SW480 (cell line): ENCODE measurements around the gene RERE.
"Not testable (repeated sequence)": the region's sequence is repeated elsewhere in the genome, so short reads cannot be mapped to it uniquely, and the experiment has no call there.

Experiments
- DNase-seq: peaks from one replicate; pipeline ENCODE4 v3.0.0-alpha.2; 2016; ENCODE audit warnings: low spot score

The RERE gene

DNA sequence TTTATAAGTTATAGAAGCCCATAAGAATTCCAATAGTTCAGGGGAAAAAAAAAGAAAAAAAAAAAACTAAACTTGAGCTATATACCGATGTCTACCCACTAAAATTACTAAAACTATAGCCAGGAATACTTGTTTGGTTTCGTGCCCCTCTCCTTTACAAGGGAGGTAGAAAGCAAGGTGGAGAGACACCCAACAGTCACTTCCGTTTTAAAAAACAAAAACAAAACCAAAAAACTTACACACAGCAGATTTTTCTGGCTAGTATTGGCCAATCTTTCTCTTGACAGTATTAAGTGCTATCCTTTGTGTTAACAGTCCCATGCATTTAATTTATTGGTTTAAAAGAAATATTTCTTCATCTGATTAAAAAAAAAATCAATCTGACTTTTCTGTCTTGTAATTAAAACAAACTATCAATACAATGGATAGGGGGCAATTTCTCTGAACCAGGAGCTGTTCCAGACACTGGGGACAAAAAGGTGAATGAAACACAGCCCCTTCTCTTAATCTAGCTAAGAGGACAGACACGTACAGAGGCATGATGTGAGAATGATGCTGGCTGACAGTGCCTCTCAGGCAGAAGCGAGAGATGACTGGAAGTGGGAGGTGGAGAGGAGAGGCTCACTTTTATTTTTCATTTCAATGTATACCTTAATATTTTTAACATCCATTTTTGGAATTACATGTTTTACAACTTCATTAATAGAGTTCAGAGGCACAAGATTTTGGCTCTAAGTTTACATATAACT, 214.8 kb downstream of the RERE start:
- DNase-seq, result no peak

DNA sequence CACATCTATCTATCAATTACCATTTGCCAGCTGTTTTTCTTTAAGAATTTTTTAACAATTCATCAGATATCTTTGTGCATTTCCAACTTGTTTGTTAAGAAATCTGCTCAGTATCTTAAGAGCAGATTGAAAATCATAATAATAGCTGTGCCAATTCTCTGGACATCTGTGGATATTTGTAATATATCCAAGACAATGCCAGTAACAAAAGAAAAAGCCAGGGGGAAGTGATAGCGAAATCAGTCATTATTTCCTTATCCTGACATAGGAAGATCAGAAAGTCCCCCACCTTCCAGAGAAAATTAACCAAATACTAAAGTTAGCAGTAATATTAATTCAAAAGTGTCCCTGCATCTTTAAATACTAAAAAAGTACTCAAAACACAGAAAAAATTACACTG, 217.1 kb downstream of the RERE start:
- no peak for DNase-seq

DNA sequence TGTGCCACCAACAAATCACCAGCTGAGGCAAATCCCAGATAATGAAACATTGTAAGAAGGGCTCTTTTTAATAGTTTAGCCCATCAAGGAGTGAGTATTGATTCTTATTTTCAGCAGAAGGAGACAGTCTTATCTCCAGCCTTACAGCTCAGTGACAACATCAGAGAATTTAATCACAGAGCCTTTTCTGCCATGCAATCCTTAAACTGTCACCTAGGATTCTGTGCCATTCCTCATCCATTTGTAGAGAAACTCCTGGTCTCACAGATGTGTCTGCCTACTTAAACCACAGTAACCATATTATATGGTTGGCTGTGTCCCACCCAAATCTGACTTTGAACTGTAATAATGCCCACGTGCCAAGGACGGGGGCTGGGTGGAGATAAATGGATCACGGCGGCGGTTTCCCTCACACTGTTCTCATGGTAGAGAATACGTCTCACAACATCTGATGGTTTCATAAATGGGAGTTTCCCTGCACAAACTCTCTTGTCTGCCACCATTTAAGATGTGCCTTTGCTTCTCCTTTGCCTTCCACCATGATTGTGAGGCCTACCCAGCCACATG, 217.7 kb downstream of the RERE start:
- peak; percentile 10 for DNase-seq

DNA sequence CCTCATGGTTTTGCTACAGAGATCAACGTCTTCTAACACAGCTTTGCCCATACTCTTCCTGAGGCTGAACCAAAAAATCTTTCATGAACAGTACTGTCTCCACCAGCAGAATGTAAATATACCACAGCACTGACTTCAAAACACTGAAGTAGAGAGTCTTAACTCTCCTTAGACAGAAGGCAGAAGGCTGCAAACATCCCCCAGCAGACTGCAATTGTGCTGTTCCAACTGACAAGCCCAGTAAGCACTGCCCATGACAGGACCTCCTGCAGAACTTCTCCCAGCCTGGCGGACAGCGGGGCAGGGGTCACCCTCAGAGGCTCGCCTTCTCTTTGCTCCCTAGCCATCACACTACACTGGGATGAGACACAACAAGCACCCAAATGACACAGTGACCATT, 218.7 kb downstream of the RERE start:
- no peak for DNase-seq

DNA sequence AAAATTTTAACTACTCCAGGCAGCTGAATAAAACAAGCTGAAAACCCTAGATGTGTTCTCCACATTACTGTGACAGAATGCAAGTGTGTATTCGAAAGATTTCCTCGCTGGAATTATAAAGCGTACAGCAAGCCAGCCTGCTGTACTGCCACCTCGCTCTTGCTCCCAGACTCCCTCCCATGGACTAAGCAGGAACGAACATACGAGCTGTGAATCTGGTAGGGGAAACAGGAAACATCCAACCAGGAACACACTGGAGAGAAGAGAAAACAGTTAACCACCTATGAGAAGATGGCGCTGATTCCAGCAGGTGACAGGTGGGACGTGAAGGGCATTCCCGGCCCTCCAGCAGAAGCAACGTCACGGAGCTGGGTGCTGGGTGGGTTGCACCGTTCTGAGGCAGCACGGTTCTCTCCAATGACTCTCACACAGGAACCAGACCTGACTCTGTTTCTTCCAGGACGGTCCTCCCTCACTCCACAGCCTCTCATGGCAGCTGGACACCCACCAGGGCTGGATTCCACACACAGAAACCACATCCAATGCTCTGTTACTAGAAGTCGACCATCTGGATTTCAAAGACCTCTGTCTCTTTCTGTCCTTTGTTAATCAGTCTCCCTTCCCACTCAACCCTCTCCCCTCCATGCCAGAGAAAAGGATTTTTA, 219.2 kb downstream of the RERE start:
- no peak for DNase-seq

DNA sequence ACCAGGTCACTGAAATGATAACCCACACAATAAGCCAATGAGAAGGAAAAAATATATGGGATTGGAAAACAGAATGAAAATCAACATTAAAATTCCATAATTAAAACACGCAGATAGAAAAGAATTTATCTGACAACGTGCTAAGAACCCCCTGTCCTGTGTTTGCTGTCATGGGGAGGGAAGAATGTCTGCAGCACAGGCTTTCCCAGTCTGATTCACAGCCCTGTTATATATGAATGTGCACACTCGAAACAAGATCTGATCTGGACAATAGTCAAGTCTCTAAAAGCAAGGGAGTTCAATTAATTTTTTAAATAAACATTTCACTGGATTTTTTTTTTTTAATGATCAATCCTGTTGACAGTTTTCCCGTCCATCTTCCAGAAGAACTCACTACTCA, 220.0 kb downstream of the RERE start:
- no peak for DNase-seq

DNA sequence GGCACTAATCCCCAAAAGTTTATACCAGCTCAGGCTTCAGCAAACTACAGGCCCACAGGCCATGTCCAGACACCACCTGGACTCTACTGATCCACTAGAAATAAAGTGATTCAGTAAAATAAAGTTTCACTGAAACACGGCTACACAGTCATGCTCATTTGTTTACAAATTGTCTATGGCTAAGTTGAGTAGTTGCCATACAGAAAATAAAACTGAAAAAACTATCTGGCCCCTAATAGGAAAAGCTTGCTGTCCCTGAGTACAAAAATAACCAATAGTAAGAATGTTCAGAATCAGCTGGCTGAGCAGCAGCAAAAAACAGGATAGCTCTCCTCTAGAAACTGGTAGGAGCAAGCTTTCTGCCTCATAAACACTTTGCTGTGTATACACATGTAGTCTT, 221.5 kb downstream of the RERE start:
- no peak for DNase-seq

DNA sequence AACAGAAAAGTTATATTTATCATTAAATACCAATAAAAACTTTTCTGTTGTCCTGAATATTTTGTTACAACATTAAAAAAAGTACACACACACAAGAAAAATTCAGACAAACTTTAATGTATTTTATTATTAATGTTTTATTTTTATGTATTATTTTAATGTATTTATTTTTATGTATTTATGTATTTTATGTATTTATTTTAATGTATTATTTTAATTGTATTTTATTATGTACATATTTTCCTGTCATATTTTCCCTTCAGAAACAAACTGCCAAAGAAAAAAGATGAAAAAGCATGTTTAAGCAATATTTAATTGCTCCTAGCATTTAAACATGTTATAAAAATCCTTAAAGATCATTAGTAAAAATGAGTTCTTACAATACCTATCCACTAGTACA, 222.1 kb downstream of the RERE start:
- DNase-seq, result no peak

DNA sequence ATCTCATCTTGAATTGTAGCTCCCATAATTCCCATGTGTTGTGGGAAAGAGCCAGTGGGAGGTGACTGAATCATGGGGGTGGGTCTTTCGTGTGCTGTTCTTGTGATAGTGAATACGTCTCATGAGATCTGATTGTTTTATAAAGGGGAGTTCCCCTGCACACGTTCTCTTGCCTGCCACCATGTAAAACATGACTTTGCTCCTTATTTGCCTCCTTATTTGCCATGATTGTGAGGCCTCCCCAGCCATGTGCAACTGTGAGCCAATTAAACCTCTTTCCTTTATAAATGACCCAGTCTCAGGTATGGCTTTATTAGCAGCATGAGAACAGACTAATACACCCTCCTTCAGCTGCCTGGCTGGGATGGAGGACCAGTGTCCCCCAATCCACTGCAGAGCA, 224.1 kb downstream of the RERE start:
- not testable (repeated sequence) for DNase-seq

DNA sequence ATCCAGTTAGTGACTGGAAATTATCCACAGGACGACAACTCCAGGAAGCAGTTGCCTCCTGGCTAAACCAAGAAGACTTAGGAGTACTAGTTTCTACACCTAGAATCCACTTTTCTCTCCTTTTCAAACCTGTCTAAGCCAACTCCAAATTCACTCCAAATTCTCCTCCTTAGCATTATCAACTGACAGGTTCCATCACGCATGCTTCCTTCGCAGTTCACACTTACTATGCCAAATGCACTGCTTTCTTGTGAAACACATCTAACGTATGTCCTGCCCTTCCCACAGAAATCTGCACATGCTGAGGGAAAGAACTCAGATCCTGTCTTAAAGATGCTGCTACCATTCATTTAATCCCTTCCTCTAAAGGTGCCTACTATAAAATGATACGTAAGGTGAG, 225.9 kb downstream of the RERE start:
- no peak for DNase-seq

DNA sequence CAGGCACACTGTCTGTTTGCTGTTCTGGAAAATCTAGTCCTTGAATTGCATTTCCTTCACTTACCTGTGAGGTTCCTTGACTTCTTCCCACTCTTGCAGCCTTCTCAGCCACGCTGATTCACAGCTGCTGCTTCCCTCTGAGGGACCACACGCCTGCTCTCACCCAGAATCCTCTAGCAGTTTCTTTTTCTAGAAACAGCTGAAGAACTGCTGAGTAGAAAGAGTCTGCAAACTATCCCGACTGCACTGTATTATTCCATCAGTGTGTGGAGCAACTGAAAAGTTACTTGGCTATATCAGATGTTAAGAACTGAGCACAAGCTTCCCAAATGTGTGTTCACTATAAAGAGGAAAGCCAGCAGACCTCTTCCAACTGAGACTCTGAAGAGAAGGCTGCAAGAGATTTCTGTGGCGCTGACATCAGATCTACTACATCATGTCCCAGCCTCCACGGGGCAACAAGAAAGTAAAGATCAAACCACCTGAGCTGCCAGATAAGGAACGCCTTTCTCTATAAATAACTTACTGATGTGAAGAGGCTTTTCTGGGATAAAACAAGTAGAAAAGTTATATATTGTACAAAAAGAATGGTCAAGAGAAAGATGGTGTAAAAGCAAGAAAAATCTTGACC, 226.6 kb downstream of the RERE start:
- no peak for DNase-seq

DNA sequence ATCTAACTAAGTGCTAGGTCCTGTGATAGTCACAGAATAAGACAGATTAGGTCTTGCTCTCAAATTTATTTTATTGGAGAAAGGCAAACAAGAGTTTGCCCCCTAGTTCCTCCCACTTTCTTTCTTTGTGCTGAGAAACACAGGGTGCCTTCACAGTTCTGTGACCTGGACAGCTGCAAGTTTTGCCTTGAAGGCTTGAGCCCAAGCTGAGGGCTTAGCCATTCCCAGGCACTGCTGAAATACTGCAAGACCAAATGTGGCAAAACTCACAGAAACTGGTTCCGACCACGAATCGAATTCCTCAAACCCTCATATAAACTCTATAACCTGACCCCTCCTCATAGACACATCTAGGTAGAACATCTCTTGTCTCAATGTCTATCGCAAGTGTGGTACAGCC, 227.9 kb downstream of the RERE start:
- DNase-seq, result no peak

DNA sequence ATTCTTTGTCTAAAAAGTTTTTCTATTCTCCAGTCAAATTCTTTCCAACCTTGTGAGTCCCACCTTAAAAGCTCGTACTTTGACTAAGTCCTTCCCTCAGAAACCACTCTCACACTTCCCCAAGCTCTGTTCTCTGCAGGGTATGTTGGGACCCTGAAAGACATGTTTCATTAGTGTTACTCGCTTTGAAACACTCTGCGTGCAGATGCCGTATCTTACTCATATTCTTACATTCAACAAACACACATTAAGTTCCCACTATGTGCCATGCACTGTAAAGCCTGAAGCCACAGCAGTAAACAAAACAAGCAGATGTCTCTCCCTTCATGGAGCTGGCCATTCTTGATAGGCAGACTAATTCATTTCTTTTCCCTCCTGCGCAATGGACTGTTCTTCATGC, 229.7 kb downstream of the RERE start:
- no peak for DNase-seq

DNA sequence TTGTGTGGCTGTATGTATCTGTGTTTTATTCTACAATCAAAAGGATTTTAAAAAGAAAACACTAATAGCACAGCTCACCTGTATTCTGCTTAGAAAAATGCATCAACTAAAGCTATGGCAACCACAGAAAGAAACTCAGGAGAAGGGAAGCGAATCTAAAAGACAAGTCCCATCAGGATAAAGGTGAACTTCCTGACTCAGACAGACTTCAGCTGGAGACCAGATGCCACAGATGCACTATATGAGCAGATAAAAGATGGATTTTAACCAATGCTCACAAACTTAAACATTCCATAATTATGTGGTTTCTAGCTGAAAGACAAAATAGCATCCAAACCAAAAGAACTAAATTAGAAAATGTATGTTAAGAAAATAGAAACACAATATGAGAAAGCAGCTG, 231.0 kb downstream of the RERE start:
- DNase-seq, result no peak

DNA sequence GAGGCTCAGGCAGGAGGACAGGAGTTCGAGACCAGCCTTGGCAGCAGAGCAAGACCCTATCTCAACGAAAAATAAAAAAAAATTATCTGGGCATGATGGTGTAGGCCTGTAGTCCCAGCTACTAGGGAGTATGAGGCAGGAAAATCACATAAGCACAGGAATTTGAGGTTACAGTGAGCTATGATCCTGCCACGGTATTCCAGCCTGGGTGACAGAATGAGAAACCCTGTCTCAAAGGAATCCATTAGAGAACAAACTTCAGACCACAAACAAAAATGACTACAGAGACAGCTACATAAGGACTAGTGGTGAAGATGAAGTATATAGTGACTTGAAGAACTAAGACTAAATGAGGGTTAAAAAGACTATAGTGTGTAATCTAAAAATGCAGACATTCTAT, 233.1 kb downstream of the RERE start:
- no peak for DNase-seq

DNA sequence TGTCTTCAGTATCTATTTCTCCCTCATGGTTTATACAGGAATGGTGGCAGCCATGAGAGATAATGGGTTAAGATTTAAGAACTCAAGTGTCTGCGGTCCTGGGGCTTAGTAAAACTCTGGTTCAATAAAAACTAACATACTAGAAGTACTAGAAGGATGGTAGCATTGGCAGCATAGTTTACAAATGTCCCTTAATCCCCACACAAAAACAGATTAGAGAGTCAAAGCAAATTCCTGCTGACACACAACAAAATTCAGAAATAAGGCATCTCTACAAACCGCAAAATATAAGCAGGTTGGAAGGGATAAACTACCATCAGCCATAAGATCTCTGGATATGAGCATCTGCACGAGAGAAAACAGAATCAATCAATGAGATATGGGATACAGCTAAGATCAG, 234.4 kb downstream of the RERE start:
- DNase-seq, result no peak

DNA sequence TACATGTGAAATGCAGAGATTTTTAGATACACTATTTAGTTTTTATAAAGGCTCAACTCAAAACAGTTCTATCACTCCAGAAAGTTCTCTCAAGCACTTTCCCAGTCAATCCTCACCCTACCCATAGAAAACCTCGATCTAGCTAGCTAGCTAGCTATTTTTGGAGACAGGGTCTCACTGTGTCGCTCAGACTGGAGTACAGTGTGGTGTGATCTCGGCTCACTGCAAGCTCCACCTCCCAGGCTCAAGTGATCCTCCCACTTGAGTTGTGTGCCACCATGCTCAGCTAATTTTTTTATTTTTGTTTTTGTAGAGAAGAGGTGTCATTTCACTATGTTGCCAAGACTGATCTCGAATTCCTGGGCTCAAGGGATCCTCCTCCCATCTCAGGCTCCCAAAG, 236.9 kb downstream of the RERE start:
- DNase-seq, result no peak

DNA sequence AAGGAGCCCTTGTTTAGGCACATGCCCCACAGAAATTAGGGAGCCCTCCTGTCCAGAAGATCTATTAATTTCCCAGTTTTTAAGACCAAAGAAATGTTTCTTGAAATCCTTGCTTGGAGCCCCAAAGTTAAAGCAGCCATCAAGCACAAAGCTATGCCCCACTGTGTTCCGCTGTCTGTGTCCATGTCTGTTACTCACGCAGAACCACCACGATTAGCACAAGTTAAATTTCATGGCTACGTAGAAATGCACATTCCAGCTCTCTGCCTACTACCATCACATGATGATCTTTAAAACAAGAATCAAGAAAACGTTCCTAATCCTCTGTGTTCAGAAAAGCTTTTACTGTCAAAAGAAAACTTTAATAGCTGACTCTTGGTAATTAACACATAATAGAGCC, 238.5 kb downstream of the RERE start:
- DNase-seq, result no peak

DNA sequence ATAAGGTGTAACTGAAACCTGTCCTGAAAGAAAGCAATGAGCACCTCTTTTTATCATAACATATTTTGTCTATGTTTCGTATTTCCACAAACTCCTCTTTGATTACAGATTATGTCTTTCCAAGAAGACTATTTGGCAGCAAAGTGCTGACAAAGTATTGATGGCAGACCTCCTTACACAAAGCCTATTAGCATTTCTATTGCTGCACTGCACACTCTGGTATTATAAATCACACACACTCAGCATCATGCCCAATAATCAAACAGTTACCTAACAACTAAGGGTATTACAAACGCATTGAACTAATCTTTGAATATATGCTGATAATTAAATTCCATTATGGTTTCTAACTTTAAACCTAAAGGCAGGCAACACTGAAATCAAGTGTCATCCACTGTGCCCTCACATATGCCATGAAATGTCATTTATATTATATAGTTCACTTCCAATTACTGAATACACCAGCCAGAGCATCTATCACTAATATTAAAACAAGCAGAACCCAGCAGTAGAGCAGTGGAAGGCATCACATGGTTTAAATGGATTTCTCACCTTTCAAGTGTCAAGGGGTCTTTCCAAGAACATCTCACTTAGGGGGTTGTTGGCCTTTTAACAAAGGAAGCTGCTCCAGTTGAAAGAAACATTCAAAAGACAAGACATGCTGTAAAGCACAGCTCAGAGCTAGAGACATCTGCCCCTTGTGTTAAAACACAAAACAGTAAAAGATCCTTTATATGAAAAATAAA, 239.1 kb downstream of the RERE start:
- DNase-seq, result no peak

DNA sequence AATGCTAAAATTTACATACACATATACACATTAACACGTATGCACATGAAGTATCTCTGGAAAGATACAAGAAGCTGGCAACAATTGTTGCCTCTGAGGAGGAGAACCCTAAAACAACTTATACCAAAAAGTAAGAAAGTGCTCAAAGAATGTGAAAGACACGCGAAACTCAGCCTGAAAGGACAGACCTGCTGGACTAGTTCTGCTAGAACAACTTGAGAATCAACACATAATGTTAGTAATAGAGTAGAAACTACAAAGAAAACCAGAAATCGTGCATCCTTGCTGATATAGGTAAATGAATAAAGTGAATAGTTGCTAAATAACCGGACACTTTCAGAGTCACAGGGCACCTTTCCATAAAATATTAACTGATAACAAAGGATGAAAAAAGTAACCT, 242.5 kb downstream of the RERE start:
- no peak for DNase-seq

DNA sequence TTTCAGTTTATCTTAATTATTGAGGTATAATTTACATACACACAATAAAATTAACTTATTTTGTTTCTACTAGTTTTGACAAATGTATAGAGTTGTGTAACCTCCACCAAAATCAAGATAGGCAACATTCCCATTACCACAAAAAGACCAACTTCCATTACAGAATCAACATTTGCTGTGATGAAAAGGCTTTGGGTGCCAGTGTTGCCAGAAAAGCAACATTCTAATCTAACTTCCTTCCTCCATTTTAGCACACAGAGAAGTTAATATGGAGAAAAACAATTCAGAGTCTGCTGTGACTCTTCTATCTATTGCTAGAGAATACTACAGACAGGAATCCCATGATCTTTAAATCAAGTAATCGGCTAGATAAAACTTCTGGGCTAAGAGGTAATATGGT, 245.3 kb downstream of the RERE start:
- DNase-seq, result no peak

DNA sequence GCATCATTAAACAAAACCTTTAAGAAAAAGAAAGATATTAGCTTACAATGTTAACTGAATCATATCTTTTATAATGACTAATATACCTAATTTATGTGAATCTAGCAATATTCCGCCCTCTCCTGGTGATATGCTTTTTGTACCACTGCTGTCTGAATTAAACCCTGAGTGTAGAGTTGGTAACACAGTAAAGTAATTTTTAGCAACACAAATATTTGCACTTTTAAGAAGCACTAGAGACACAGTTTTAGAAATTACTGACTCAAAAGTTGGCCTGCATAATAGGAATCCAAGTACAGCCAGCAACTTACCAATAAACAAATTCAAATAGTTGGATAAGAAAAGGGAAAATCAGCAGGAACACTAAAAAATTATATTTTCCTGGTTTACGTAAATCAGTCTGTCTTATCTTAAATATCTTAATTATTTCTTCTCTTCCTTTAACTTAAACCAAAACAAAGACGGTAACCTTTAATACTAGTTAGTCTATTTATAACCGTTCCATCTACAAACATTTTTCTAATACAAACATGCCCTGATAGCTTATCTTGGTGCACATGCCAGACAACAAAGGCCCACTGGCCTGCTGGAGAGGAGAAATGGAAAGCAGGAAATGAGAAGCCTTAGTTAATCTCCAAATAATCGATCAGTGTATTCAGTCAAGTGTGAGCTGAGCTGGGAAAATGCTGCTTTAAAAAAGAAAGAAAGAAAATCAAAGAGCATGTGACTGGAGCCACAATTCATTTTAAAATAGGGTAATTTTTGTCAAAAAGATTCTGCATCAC, 246.0 kb downstream of the RERE start:
- DNase-seq, result no peak
